Activated naive CD4-positive, alpha-beta T cell (primary cell): ENCODE data around the gene C9orf153.
"Not testable (repeated sequence)": the region's sequence is repeated elsewhere in the genome, so short reads cannot be mapped to it uniquely, and the experiment has no call there.

Experiments
- DNase-seq, 4 experiments: peaks; one replicate each; lab custom pipeline; 2025; lab: John Stamatoyannopoulos, UW

C9orf153 gene

GRCh38 chr9:86263876-86264275, 4.4 kb upstream of the C9orf153 start:
- DNase-seq = no peak

DNA sequence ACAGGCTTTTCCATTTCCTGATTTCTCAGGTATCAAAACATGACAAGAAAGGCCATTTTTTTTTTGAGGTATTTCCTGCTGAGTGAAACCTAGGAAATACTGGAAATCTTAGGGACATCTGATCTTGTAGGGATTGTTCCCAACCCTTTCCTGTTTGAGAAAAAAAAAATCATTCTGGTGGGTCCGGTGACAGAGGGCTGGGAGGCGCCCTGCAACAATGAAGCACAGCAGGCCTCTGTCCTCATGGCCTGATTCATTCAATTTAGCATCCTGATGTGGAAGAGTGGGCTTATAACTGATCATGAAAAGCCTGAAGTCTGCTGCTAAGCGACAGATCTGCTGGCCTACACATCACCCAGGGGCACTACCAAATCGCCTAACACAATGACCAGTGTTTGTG, 3.0 kb upstream of the C9orf153 start:
- no peak for DNase-seq

DNA sequence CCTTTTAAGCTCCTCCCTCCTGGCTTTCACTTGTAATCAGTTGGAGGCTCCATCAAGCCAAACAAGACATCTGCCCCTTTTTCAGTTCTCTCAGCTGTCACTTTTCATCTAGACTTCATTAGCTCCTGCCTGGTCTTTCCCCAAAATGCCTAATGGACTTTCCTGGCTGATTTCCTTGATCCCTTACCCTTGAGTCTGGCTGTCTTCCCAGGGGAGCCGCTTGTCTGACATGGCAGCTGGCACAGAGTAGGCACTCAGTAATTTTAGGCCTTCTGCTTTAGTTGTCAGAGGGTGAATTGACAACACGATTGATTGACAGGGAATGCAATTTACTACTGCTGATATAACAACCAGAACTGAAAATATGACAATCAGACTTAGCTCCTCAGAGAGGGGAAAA, 2.1 kb downstream of the C9orf153 start:
- no peak for DNase-seq

DNA sequence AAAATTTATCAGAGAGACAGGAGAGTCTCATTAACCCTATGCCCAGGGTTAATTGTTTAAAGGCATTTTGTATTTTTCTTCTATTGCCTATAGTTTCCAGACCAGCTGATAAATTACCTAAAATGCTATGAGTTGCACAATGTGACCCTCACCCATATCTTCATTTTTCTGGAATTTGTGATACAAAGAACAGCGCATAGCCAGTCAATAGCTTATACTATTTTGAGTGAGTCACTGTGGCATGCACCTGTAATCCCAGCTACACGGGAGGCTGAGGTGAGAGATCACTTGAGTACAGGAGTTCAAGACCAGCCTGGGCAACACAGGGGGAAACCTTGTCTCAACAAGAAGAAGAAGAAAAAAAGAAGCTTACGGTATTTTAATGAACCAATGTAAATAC, 2.8 kb downstream of the C9orf153 start:
- DNase-seq = no peak

DNA sequence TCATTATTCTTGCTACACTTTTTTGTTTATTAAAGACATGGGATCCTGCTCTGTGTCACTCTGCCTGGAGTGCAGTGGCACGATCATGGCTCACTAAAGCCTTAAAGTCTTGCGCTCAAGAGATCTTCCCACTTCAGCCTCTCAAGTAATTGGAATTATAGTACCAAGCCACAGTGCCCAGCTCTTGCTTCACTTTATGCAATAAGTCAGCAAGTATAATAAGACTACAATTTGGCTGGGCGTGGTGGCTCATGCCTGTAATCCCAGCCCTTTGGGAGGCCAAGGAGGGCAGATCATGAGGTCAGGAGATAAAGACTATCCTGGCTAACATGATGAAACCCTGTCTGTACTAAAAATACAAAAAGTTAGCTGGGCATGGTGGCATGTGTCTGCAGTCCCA, 5.9 kb downstream of the C9orf153 start:
- DNase-seq = no peak

DNA sequence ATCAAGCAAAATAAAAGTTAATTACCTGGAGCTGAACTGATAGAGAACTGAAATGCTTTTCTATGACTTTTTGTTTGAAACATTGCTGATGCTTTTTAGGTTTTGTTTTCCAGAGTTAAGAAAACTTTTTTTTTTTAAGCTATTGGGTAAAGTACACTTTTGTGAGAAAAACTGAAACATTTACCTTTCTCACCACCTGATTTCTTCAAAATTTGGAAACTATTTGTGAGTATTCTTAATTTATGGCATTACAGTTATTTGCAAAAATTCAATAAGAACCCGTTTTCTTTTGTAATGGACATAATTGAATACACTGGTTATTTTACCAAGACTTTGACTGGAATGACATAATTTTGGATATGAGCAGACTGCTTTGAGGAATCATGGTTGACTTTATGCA, 6.6 kb downstream of the C9orf153 start:
- no peak for DNase-seq

DNA sequence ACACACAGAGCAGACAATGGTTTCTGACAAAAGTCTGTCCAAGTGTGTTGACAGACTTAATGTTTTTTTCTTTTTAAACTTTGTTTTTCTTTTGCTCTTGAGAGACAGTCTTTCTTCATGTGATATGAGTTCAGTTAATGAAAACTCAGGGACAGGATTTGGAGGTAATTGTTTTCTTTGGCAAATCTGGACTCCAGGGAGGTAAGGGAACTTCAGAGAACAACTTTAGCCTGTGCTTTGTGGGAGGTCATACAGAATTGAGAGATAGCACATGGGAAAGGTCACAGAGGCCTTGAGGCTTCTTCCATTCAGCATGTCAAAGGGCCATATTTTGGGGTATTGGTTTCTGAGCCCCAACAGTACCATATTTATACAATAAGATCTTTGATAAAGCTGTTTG, 9.3 kb downstream of the C9orf153 start:
- DNase-seq = no peak

DNA sequence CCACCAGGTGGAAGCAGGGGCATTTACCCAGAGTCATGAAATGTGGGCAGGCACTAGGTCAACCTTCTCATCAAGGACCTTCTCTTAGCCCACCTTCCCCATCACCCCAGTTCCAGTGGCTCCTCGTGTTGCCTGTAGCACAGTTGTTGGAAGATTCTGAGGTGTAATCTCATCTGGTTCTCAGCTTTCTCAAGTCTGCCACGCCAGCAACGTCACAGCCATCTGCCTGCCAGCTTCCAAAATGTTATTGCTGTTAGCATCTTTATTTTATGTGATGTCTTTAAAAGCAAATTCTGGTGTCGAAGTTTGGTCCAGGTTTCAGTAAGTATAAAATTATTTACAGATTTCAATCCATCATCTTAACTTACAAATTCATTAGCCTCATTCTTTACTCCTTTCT, 10.7 kb downstream of the C9orf153 start:
- no peak for DNase-seq

- no peak for DNase-seq
Observed at GRCh38 chr9:86246752-86247161, 12.7 kb downstream of the C9orf153 start.

DNA sequence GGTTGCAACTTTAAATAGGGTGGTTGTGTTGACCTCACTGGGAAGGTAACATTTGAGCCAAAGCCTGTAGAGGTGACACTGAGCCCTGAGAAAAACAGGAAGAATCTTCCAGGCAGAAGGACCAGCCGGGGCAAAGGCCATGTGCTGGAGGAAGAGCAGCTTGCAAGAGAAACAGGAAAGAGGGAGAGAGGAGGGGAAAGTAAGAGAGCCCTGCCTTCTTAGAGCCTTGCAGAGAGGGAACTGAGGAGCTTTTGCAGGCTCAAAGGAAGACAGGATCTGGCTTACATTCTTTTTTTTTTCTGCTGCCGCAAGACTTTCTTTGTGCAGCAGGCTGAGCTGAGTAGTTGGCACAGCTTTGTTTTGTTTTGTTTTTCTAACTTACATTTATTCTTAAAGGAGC, 17.4 kb downstream of the C9orf153 start:
- DNase-seq = no peak

GRCh38 chr9:86241216-86241615, 18.2 kb downstream of the C9orf153 start:
- no peak for DNase-seq

DNA sequence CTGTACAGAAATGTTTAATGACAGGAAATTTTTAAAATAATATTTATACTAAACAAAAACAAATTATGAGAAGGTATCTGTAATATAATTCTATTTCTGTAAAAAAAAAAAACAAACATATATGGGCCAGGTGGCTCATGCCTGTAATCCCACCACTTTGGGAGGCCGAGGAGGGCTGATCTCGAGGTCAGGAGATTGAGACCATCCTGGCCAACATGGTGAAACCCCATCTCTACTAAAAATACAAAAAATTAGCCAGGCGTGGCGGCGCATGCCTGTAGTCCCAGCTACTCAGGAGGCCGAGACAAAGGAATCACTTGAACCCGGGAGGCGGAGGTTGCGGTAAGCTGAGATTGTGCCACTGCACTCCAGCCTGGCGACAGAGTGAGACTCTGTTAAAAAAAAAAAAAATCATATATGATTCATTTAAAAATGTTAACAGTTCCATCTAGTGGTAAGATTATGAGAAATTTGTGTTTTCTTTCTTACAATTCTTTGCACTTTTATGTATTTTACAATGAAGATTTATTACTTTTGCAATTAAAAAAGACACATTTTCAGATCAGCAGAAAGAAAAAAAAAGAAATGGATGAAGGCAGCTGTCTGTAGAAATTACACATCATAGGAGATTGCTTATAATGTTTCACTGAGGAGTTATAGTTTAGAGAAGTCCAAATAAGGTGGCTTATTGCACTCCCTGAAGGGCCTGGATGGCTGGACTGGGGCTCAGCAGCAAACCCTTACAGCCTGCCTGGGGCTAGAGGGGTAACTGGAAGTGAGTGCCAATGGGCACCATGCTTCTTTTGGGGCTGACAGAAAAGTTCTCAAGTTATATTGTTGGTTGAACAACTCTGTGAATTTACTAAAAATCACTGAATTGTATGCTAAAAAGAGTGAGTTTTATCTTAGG, 20.3 kb downstream of the C9orf153 start:
- no peak for DNase-seq

- no peak for DNase-seq
Observed at GRCh38 chr9:86230858-86231257, 28.6 kb downstream of the C9orf153 start.

GRCh38 chr9:86222667-86223066, 36.8 kb downstream of the C9orf153 start:
- no peak for DNase-seq

DNA sequence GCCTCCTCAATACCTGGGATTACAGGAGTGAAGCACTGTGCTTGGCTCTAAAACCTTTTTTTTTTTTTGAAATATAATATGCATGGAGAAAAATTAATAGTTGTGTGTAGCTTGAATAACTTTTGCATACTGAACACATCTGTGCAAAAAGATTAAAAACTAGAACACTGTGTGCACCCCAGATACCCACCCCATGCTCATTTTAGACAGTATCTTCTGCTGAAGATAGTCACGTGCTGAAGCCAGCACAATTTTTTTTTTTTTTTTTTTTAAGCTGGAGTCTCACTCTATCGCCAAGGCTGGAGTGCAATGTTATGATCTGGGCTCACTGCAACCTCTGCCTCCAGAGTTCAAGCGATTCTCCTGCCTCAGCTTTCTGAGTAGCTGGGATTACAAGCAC, 39.9 kb downstream of the C9orf153 start:
- no peak for DNase-seq

DNA sequence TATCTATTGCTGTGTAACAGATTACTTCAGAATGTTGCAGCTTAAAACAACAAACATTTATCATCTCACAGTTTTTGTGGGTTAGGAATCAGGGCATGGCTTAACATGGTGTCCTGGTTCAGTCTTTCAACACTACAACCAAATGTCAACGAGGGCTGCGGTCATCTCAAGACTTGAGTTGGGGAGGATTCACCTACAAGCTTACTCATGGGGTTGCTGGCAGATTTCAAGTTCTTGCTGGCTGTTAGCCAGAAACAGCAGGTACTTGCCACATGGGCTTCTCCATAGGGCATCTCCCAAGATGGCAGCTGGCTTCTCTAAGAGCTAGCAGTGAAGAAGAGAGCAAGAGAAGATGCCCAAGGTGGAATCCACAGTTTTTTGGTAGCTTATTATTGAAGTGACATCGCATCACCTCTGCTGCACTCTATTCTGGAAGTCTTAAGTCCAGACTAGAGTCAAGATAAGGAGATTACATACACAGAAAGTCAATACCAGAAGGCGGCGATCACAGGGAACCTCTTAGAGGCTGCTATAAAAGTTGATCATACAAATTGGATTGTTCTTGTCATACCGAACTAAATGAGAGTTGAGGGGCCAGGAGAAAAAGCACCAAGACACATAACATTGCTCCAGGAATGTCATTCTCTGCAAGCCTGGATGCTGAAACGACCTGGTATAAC, 42.2 kb downstream of the C9orf153 start:
- no peak for DNase-seq

GRCh38 chr9:86207193-86207592, 52.3 kb downstream of the C9orf153 start:
- no peak for DNase-seq

- DNase-seq = no peak
Observed at GRCh38 chr9:86202338-86202882, 57.0 kb downstream of the C9orf153 start.

DNA sequence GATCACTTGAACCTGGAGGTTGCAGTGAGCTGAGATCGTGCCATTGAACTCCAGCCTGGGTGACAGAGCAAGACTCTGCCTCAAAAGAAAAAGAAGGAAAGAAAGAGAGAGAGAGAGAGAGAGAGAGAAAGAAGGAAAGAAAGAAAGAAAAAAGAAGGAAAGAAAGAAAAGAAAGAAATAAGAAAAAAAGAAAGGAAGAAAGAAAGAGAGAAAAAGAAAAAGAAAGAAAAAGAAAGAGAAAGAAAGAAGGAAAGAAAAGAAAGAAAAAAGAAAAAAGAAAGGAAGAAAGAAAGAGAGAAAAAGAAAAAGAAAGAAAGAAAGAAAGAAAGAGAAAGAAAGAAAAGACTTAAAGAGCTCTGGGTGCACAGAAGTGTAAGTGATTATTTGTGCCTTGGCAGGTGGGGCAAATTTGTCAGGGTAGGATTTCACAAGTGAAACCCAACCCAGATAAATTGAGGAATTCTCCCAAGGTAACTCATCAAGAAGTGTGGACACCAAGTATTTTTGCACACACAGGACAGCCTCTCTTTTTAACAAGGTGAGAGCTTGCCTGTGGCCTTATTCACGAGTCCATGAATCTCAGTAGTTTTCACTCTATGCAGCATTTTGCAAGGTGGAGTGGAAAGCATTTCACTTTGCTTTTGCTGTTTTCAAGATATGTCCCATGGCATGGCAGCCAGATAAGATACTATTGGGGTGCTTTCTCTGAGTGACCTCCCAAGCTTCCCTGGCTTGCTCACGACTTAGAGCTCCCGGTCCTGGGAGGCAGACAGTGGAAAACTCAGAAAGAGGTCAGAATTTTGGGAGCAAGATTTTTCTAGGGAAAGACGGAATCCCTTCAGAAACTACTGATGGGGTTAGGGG, 57.8 kb downstream of the C9orf153 start:
- no peak for DNase-seq

DNA sequence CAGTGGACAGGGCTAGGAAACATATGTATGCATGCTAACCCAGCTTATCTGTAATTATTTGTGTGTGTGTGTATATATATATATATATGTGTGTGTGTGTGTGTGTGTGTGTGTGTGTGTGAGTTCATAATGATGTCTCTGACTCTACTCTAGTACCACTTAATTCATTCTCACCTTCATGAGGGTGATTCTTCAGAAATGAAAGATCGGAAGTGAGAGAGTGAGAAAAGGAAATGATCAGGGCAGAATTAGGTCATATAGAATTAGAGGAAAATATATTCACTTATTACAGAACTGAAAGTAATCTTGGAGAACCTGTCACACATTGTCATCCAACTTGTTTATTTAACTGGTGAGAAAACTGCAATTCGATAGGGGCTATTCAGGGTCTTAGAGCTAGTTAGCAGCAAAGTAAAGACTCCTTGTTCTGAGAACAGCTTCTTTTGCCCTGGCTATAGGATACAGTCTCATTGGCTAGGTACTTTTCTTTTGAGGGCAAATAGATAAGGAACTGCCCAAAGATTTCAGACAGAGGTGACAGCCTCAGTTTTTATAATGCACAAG, 58.8 kb downstream of the C9orf153 start:
- no peak for DNase-seq

GRCh38 chr9:86193088-86193487, 66.4 kb downstream of the C9orf153 start:
- DNase-seq = no peak

DNA sequence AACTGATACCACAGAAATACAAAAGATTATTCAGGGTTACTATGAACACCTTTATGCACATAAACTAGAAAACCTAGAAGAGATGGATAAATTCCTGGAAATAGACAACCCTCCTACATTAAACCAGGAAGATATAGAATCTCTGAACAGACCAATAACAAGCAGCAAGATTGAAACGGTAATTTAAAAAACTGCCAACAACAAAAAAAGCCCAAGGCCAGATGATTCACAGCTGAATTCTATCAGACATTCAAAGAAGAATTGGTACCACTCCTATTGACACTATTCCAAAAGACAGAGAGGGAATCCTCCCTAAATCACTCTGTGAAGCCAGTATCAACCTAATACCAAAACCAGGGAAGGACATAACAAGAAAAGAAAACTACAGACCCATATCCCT, 68.8 kb downstream of the C9orf153 start:
- DNase-seq = not testable (repeated sequence)
